ENCODE measurements around the gene LEFTY1. TPM values are rescaled to one million over a fixed set of nuclear protein-coding genes. Genes with fewer than 3 reads are reported as not detected.

Gene LEFTY1
- total and polyA plus RNA-seq, 8 donors, result 0.61 to 6.9 (median 3.9) TPM; not detected in 1

GRCh38 chr1:225908013-225908640 is 19.2 kb upstream of the LEFTY1 start:
- no peak overlapping the region for H3K4me3 ChIP-seq
- no peak for TF ChIP-seq CTCF (IDR thresholded peaks at IDR 0.05)
- H3K27me3 ChIP-seq, result no peaks in the 10 kb centered on the region
- DNase-seq (no peak), ATAC-seq (no peak)
- H3K36me3 ChIP-seq, result no peaks in the 10 kb centered on the region
- H3K9me3 ChIP-seq, result no peaks in the 10 kb centered on the region
- H3K27ac ChIP-seq, result no peak overlapping the region
- peaks cover 3 to 11% of the 10 kb centered on the region in 2 donors for H3K4me1 ChIP-seq
- intact Hi-C loops (cut with DNase I), result no loop called here

- DNase-seq (no peak), ATAC-seq (no peak)
- Histone ChIP-seq H3K4me3 (no peak overlapping the region), H3K27me3 (no peaks in the 10 kb centered on the region), H3K9me3 (no peaks in the 10 kb centered on the region), H3K4me1 (peaks cover 3 to 11% of the 10 kb centered on the region in 2 donors), H3K36me3 (no peaks in the 10 kb centered on the region), H3K27ac (no peak overlapping the region)
- no peak for TF ChIP-seq CTCF (IDR thresholded peaks at IDR 0.05)
- intact Hi-C loops (cut with DNase I), result no loop called here
These were observed 18.4 kb upstream of the LEFTY1 start for GRCh38 chr1:225907341-225907740.

GRCh38 chr1:225906467-225906866 is 17.5 kb upstream of the LEFTY1 start:
- no peak for TF ChIP-seq CTCF (IDR thresholded peaks at IDR 0.05)
- Histone ChIP-seq H3K4me1 (peaks cover 1 to 8% of the 10 kb centered on the region in 2 donors), H3K27ac (no peak overlapping the region), H3K27me3 (no peaks in the 10 kb centered on the region), H3K9me3 (no peaks in the 10 kb centered on the region), H3K36me3 (no peaks in the 10 kb centered on the region), H3K4me3 (no peak overlapping the region)
- DNase-seq, result no peak
- no peak for ATAC-seq
- intact Hi-C loops (cut with DNase I), result no loop called here

- Histone ChIP-seq H3K9me3 (no peaks in the 10 kb centered on the region), H3K27me3 (no peaks in the 10 kb centered on the region)
- intact Hi-C loops (cut with DNase I), result no loop called here
These were observed 14.7 kb upstream of the LEFTY1 start for GRCh38 chr1:225903623-225904022.

More at GRCh38 chr1:225903623-225904022, 14.7 kb upstream of the LEFTY1 start:
- no peak for DNase-seq
- Histone ChIP-seq H3K36me3 (no peaks in the 10 kb centered on the region), H3K4me1 (no peaks in the 10 kb centered on the region), H3K27ac (no peak overlapping the region), H3K4me3 (no peak overlapping the region)
- ATAC-seq, result no peak
- no peak for TF ChIP-seq CTCF (IDR thresholded peaks at IDR 0.05)

All from left lung (tissue), 10 donors.